H9 (cell line): ENCODE results near the gene BCL6B. TPM values are rescaled to one million over a fixed set of nuclear protein-coding genes. Genes with fewer than 3 reads are reported as not detected.
"Not testable (repeated sequence)": the region's sequence is repeated elsewhere in the genome, so short reads cannot be mapped to it uniquely, and the experiment has no call there.

Experiments used
- DNase-seq: peaks from one replicate; pipeline ENCODE4 v3.0.0-alpha.2; 2017
- H2AFZ ChIP-seq: one replicate; pipeline ENCODE4 v1.6.1; 2013; ENCODE audit warnings: mild to moderate bottlenecking, low read length, control low read depth, moderate library complexity
- H2AK5ac ChIP-seq: 2 replicates; pipeline ENCODE4 v1.6.1; 2013; ENCODE audit warnings: low read length, control low read depth, mixed read lengths; ENCODE audit not compliant: insufficient read length
- H2BK120ac ChIP-seq: one replicate; pipeline ENCODE4 v1.6.1; 2013; ENCODE audit warnings: low read depth, mild to moderate bottlenecking, low read length, control low read depth, inconsistent platforms; ENCODE audit not compliant: poor library complexity, severe bottlenecking
- H2BK12ac ChIP-seq: 2 replicates; pipeline ENCODE4 v1.6.1; 2013; ENCODE audit warnings: low read length, control low read depth, mixed read lengths, low read depth; ENCODE audit not compliant: insufficient read length
- H2BK15ac ChIP-seq: 2 replicates; pipeline ENCODE4 v1.6.1; 2013; ENCODE audit warnings: low read depth, low read length, control low read depth
- H2BK20ac ChIP-seq: one replicate; pipeline ENCODE4 v1.6.1; 2013; ENCODE audit warnings: low read depth, mild to moderate bottlenecking, low read length, control low read depth, inconsistent platforms; ENCODE audit not compliant: poor library complexity, severe bottlenecking
- H2BK5ac ChIP-seq: 2 replicates; pipeline ENCODE4 v1.6.1; 2013; ENCODE audit warnings: low read length, control low read depth, mixed read lengths; ENCODE audit not compliant: insufficient read length
- H3K14ac ChIP-seq: 2 replicates; pipeline ENCODE4 v1.6.1; 2013; ENCODE audit warnings: low read length, control low read depth; ENCODE audit not compliant: insufficient read depth
- H3K18ac ChIP-seq: 2 replicates; pipeline ENCODE4 v1.6.1; 2013; ENCODE audit warnings: low read depth, mild to moderate bottlenecking, mixed read lengths, low read length, control low read depth; ENCODE audit not compliant: insufficient read length
- H3K23ac ChIP-seq: 2 replicates; pipeline ENCODE4 v1.6.1; 2013; ENCODE audit warnings: low read length, control low read depth, mixed read lengths, low read depth; ENCODE audit not compliant: insufficient read length
- H3K23me2 ChIP-seq: 2 replicates; pipeline ENCODE4 v1.6.1; 2013; ENCODE audit warnings: low read depth, mild to moderate bottlenecking, mixed read lengths, low read length, control low read depth; ENCODE audit not compliant: insufficient read length, poor library complexity, severe bottlenecking
- H3K27ac ChIP-seq: 2 replicates; pipeline ENCODE4 v1.5.1; 2013; ENCODE audit warnings: low read length, control low read depth, mixed read lengths, low read depth; ENCODE audit not compliant: insufficient read length
- H3K27me3 ChIP-seq: 2 replicates; pipeline ENCODE4 v1.6.1; 2013; ENCODE audit warnings: low read length, control low read depth, inconsistent platforms; ENCODE audit not compliant: insufficient read depth
- H3K4ac ChIP-seq: 2 replicates; pipeline ENCODE4 v1.6.1; 2013; ENCODE audit warnings: low read depth, mild to moderate bottlenecking, control low read depth, inconsistent platforms, low read length, moderate library complexity
- H3K4me1 ChIP-seq: 2 replicates; pipeline ENCODE4 v1.6.1; 2013; ENCODE audit warnings: low read length, control low read depth, inconsistent platforms; ENCODE audit not compliant: insufficient read depth
- H3K4me2 ChIP-seq: 2 replicates; pipeline ENCODE4 v1.6.1; 2013; ENCODE audit warnings: low read length, control low read depth, mixed read lengths; ENCODE audit not compliant: insufficient read length, insufficient read depth
- H3K56ac ChIP-seq: 2 replicates; pipeline ENCODE4 v1.6.1; 2013; ENCODE audit warnings: low read depth, mild to moderate bottlenecking, mixed read lengths, low read length, control low read depth; ENCODE audit not compliant: insufficient read length
- H3K79me1 ChIP-seq: 2 replicates; pipeline ENCODE4 v1.6.1; 2013; ENCODE audit warnings: low read depth, mild to moderate bottlenecking, moderate library complexity, low read length, control low read depth, inconsistent platforms; ENCODE audit not compliant: insufficient read depth, poor library complexity, severe bottlenecking
- H3K79me2 ChIP-seq: 2 replicates; pipeline ENCODE4 v1.6.1; 2013; ENCODE audit warnings: low read length, control low read depth, inconsistent platforms; ENCODE audit not compliant: insufficient read depth
- H3K9ac ChIP-seq: 2 replicates; pipeline ENCODE4 v1.6.1; 2013; ENCODE audit warnings: low read length, control low read depth, mixed read lengths; ENCODE audit not compliant: insufficient read length; ENCODE audit errors: extremely low read depth
- H3K9me3 ChIP-seq: one replicate; pipeline ENCODE4 v1.6.1; 2013; ENCODE audit warnings: low read depth, low read length, inconsistent platforms; ENCODE audit not compliant: control insufficient read depth
- H3T11ph ChIP-seq: one replicate; pipeline ENCODE4 v1.6.1; 2013; ENCODE audit warnings: mild to moderate bottlenecking, low read length, control low read depth, inconsistent platforms
- H4K20me1 ChIP-seq: one replicate; pipeline ENCODE4 v1.6.1; 2013; ENCODE audit not compliant: control insufficient read depth, insufficient read length, insufficient read depth
- H4K5ac ChIP-seq: 2 replicates; pipeline ENCODE4 v1.6.1; 2013; ENCODE audit warnings: low read depth, mild to moderate bottlenecking, mixed read lengths, low read length, control low read depth; ENCODE audit not compliant: insufficient read length
- H4K8ac ChIP-seq: replicated peaks from 2 replicates; pipeline ENCODE4 v1.6.1; 2013; ENCODE audit warnings: low read length, control low read depth, mixed read lengths, low read depth; ENCODE audit not compliant: insufficient read length
- H4K91ac ChIP-seq: 2 replicates; pipeline ENCODE4 v1.6.1; 2013; ENCODE audit warnings: low read depth, mild to moderate bottlenecking, moderate library complexity, mixed read lengths, low read length, control low read depth; ENCODE audit not compliant: insufficient read length
- H3K27ac Mint-ChIP-seq, 3 experiments: 2 replicates in 2 of 3; 3 replicates in 1 of 3; pipeline ENCODE4 v1.8.0; 2020 to 2021; ENCODE audit warnings: mixed read lengths in 3 of 3, mild to moderate bottlenecking in 1 of 3, moderate library complexity in 1 of 3
- H3K27me3 Mint-ChIP-seq: 2 replicates; pipeline ENCODE4 v1.8.0; 2021; ENCODE audit warnings: low read depth, mild to moderate bottlenecking, moderate library complexity, mixed read lengths
- H3K36me3 Mint-ChIP-seq, 3 experiments: 2 replicates in 2 of 3; 3 replicates in 1 of 3; pipeline ENCODE4 v1.8.0; 2020 to 2021; ENCODE audit warnings: low read depth in 3 of 3, mixed read lengths in 3 of 3; ENCODE audit not compliant: insufficient read depth in 1 of 3
- H3K4me1 Mint-ChIP-seq, 2 experiments: 2 replicates each; pipeline ENCODE4 v1.8.0; 2020; ENCODE audit warnings: mixed read lengths in 2 of 2
- H3K4me3 Mint-ChIP-seq, 2 experiments: 2 replicates in 1 of 2; 3 replicates in 1 of 2; pipeline ENCODE4 v1.8.0; 2020 to 2021; ENCODE audit warnings: mild to moderate bottlenecking in 2 of 2, mixed read lengths in 2 of 2, moderate library complexity in 1 of 2
- H3K9me3 Mint-ChIP-seq, 2 experiments: 2 replicates in 1 of 2; 3 replicates in 1 of 2; pipeline ENCODE4 v1.8.0; 2020; ENCODE audit warnings: mild to moderate bottlenecking in 2 of 2, mixed read lengths in 2 of 2, moderate library complexity in 1 of 2
- CTCF ChIP-seq: fragments of 200-600 bp; sonication (generic); conservative IDR thresholded peaks from 3 replicates; pipeline ENCODE4 v1.8.0; 2021; ENCODE audit warnings: antibody characterized with exemption, mild to moderate bottlenecking
- WGBS: extraction: QIAGEN DNeasy Blood & Tissue Kit; methylation state at CpG from one replicate; pipeline ENCODE4 v1.1.7; 2013; ENCODE audit warnings: missing lambda C conversion rate, low lambda C conversion rate, mixed read lengths; ENCODE audit not compliant: insufficient read length; ENCODE audit errors: extremely low coverage; 5-methylcytosine and 5-hydroxymethylcytosine counted together
- total RNA-seq: library from RNA; stranded (reverse); gene quantifications from 2 replicates; pipeline ENCODE4 v1.2.1, GENCODE V29; 2021

BCL6B gene
- total RNA-seq, 1 experiment from 2014 or later, result 3.3 TPM

DNA sequence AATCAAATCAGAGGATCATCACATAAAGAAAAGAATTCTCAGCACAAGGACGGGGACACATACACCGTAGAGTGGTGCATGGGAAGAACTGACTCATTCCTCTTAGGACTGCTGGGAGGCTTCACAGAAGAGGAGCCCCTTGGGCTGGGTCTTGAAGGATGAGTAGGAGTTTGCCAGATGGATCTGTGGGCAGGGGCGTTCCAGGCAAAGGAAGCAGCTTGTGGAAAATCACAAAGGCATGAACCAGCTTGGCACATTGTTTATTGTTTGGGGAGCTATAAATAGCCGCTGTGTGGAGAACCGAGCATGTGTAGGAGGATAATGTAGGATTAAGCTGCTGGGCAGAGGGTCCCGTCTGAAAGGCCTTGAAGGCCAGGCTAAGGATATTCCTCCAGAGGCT lies 26.1 kb downstream of the BCL6B start:
- no peak overlapping the region for H3K14ac ChIP-seq
- no CpG with 5 or more reads among the region's 6 CpGs for WGBS

GRCh38 chr17:7050583-7050982 lies 27.7 kb downstream of the BCL6B start:
- H4K20me1 ChIP-seq, H2BK120ac ChIP-seq, H2AK5ac ChIP-seq, H3K18ac ChIP-seq, H3K79me1 ChIP-seq, H3K23ac ChIP-seq, H3K23me2 ChIP-seq, H3K36me3 Mint-ChIP-seq, H3K4ac ChIP-seq, H3K79me2 ChIP-seq, H3K9ac ChIP-seq, H4K91ac ChIP-seq, H4K5ac ChIP-seq, H3K56ac ChIP-seq, H3K27ac Mint-ChIP-seq, H3T11ph ChIP-seq, H4K8ac ChIP-seq, H2AFZ ChIP-seq, H3K4me1 ChIP-seq, H3K4me3 Mint-ChIP-seq, H3K9me3 Mint-ChIP-seq, H2BK15ac ChIP-seq, H2BK5ac ChIP-seq, H2BK20ac ChIP-seq, H3K14ac ChIP-seq, H3K27me3 ChIP-seq, H3K4me2 ChIP-seq, H2BK12ac ChIP-seq, H3K9me3 ChIP-seq, DNase-seq, H3K27ac ChIP-seq: not testable (repeated sequence)
- peaks cover 14 to 17% of the 10 kb centered on the region in 2 experiments for H3K4me1 Mint-ChIP-seq
- peaks cover 57% of the 10 kb centered on the region for H3K27me3 Mint-ChIP-seq
- no CpG with 5 or more reads among the region's 9 CpGs for WGBS

More for the DNA sequence above, 26.1 kb downstream of the BCL6B start:
- Histone ChIP-seq H3K4ac (no peak overlapping the region), H4K5ac (no peak overlapping the region), H3K56ac (no peak overlapping the region), H4K91ac (no peak overlapping the region), H3K79me1 (no peaks in the 10 kb centered on the region), H3T11ph (no peak overlapping the region), H3K9ac (no peak overlapping the region), H3K23ac (no peak overlapping the region), H2BK5ac (no peak overlapping the region), H3K9me3 (no peaks in the 10 kb centered on the region), H2AK5ac (no peak overlapping the region), H3K4me2 (no peak overlapping the region), H2AFZ (no peak overlapping the region), H3K23me2 (peaks cover 12% of the 10 kb centered on the region), H3K27me3 (peaks cover 4% of the 10 kb centered on the region), H3K4me1 (no peaks in the 10 kb centered on the region), H4K20me1 (no peaks in the 10 kb centered on the region), H3K79me2 (no peaks in the 10 kb centered on the region), H3K27ac (no peak overlapping the region), H4K8ac (no peak overlapping the region), H2BK12ac (no peak overlapping the region), H2BK20ac (no peak overlapping the region), H2BK15ac (no peak overlapping the region), H2BK120ac (no peak overlapping the region), H3K18ac (no peak overlapping the region)
- Mint-ChIP-seq H3K9me3 (no peaks in the 10 kb centered on the region), H3K27ac (no peak overlapping the region), H3K4me3 (no peak overlapping the region), H3K27me3 (peaks cover 70% of the 10 kb centered on the region), H3K36me3 (no peaks in the 10 kb centered on the region), H3K4me1 (peaks cover 14 to 19% of the 10 kb centered on the region in 2 experiments)
- no peak for TF ChIP-seq CTCF
- no peak for DNase-seq
